SK-N-SH (cell line): Measurements from ENCODE around the gene HNRNPAB.

Source experiments
- POLR2AphosphoS5 ChIP-seq: IDR thresholded peaks from 2 replicates; pipeline ENCODE4 v1.6.1; 2012; ENCODE audit warnings: low read depth, low read length
- TAF1 ChIP-seq: IDR thresholded peaks from 2 replicates; pipeline ENCODE4 v1.6.1; 2012; ENCODE audit warnings: low read depth, mild to moderate bottlenecking, low read length, moderate library complexity, borderline replicate concordance
- TF ChIP-seq, protein P1 (sequence below): fragments of 200-600 bp; sonication (generic); IDR thresholded peaks from 2 replicates; pipeline ENCODE4 v1.6.1; 2017; ENCODE audit warnings: antibody characterized with exemption, mild to moderate bottlenecking, moderate library complexity
- TF ChIP-seq, protein P2 (sequence below): IDR thresholded peaks from 2 replicates; pipeline ENCODE4 v1.6.1; 2012; ENCODE audit warnings: mild to moderate bottlenecking, low read depth, low read length, moderate library complexity
- TF ChIP-seq, protein P3 (sequence below): IDR thresholded peaks from 2 replicates; pipeline ENCODE4 v1.4.0; 2012; ENCODE audit warnings: low read depth

DNA sequence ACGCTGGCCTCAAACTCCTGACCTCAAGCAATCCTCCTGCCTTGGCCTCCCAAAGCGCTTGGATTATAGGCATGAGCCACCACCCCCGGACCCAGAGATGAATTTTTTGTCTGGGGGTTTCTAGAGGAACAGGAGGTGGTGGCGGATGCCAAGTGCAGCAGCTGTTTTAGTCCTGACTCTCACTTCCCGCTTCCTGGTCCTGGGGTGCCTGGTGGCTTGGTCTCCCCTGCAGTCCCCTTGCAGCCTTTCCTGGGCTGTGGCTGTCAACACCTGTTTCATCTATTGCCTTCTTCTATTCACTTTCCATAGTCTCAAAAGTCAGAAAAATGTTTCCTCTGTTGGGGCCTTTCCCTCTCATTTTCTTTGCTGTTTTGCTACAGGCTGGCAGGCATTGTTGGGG, 44.2 kb upstream of the HNRNPAB start:
- TF ChIP-seq, protein P1, sequence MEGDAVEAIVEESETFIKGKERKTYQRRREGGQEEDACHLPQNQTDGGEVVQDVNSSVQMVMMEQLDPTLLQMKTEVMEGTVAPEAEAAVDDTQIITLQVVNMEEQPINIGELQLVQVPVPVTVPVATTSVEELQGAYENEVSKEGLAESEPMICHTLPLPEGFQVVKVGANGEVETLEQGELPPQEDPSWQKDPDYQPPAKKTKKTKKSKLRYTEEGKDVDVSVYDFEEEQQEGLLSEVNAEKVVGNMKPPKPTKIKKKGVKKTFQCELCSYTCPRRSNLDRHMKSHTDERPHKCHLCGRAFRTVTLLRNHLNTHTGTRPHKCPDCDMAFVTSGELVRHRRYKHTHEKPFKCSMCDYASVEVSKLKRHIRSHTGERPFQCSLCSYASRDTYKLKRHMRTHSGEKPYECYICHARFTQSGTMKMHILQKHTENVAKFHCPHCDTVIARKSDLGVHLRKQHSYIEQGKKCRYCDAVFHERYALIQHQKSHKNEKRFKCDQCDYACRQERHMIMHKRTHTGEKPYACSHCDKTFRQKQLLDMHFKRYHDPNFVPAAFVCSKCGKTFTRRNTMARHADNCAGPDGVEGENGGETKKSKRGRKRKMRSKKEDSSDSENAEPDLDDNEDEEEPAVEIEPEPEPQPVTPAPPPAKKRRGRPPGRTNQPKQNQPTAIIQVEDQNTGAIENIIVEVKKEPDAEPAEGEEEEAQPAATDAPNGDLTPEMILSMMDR, result no peak
- TF ChIP-seq TAF1 (no peak), POLR2AphosphoS5 (no peak)
- TF ChIP-seq, protein P2, sequence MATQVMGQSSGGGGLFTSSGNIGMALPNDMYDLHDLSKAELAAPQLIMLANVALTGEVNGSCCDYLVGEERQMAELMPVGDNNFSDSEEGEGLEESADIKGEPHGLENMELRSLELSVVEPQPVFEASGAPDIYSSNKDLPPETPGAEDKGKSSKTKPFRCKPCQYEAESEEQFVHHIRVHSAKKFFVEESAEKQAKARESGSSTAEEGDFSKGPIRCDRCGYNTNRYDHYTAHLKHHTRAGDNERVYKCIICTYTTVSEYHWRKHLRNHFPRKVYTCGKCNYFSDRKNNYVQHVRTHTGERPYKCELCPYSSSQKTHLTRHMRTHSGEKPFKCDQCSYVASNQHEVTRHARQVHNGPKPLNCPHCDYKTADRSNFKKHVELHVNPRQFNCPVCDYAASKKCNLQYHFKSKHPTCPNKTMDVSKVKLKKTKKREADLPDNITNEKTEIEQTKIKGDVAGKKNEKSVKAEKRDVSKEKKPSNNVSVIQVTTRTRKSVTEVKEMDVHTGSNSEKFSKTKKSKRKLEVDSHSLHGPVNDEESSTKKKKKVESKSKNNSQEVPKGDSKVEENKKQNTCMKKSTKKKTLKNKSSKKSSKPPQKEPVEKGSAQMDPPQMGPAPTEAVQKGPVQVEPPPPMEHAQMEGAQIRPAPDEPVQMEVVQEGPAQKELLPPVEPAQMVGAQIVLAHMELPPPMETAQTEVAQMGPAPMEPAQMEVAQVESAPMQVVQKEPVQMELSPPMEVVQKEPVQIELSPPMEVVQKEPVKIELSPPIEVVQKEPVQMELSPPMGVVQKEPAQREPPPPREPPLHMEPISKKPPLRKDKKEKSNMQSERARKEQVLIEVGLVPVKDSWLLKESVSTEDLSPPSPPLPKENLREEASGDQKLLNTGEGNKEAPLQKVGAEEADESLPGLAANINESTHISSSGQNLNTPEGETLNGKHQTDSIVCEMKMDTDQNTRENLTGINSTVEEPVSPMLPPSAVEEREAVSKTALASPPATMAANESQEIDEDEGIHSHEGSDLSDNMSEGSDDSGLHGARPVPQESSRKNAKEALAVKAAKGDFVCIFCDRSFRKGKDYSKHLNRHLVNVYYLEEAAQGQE, result no peak
- TF ChIP-seq, protein P3, sequence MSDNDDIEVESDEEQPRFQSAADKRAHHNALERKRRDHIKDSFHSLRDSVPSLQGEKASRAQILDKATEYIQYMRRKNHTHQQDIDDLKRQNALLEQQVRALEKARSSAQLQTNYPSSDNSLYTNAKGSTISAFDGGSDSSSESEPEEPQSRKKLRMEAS, result no peak
